IPS DF 4.7 (cell line): ENCODE results near the gene TSPAN14.
"Not testable (repeated sequence)": the region's sequence is repeated elsewhere in the genome, so short reads cannot be mapped to it uniquely, and the experiment has no call there.

Experiments used
- DNase-seq: peaks from one replicate; pipeline ENCODE4 v3.0.0-alpha.2; 2013; ENCODE audit warnings: low spot score; ENCODE audit errors: extremely low read depth

The TSPAN14 gene

DNA sequence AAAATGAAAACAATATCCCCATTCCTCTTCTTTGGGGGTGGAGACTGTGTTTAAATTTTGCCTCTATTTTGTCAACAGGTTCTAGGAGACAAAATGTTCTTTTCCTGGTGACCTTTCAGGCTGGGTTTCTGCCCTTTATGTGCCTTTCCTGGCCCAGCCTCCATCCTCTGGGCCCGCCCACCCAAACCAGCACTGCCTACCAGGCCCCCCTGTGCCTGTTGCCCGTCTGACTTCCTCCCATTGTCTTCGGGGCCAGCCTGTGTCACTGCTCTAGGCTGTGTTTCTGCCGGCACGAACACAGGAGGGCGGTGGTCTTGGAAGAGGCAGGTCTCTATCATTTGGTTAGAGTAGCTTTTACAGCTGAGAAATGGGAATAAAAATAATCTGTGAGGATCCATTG is 13.9 kb downstream of the TSPAN14 start:
- no peak for DNase-seq

DNA sequence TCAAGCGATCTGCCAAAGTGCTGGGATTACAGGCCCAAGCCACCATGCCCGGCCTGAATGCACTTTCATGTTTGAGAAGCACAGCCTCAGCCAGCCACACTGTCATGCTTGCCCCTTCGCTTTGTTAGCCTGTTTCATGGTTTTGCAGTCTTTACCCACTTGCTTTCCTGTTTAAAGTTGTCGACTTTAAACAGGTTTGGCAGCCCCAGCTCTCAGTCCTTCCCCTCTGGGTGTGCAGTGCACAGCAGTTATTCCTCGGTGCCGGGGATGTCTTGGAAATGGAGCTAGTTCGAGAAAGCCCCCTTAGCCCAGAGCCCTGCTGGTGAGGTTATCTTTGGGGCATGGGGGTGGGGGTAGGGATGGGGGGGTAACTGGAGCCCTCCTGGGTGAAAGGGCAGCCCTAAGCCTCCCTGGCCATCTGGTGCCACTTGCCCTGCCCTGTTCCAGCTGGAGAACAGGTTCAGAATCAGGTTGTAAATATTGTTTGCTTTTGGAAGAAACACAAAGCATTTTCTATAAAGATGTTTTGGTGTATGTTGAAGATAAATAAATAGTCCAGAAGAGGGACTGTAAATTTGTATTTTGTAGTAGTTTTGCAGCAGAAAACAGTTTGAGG is 14.8 kb downstream of the TSPAN14 start:
- no peak for DNase-seq

DNA sequence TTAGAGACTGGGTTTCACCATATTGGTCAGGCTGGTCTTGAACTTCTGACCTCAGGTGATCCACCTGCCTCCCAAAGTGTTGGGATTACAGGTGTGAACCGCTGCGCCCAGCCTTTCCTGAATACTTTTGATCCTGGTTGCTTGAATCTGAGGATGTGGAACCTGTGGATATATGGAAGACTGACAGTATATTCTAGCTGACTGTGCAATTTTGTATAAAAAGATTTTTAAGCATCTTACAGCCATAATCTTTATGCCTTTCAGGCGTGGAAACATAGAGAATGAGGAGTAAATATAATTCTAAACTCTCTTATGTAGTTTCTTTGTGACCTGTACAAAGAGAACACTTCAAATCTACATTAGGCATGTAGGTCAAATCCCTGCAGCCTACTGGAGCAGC is 16.2 kb downstream of the TSPAN14 start:
- DNase-seq, result no peak

DNA sequence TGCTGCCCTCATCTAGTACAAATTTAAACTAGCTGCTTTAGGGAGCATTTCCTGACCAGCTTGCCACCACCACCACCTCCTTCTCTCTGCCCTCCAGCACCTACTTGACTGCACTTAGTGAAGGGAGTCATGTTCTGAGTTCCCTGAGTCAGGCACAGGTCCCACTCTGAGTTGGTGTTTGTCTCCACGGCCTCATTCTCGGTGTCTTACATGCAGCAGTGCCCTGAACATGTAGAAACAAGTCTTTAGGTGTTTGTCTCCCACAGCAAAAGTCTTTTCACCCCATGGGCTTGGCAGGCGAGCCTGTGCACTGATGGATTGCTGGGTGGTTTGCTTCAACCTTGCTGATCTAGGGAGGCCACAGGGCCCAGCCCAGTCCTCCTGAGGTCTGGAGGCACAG is 16.9 kb downstream of the TSPAN14 start:
- no peak for DNase-seq

DNA sequence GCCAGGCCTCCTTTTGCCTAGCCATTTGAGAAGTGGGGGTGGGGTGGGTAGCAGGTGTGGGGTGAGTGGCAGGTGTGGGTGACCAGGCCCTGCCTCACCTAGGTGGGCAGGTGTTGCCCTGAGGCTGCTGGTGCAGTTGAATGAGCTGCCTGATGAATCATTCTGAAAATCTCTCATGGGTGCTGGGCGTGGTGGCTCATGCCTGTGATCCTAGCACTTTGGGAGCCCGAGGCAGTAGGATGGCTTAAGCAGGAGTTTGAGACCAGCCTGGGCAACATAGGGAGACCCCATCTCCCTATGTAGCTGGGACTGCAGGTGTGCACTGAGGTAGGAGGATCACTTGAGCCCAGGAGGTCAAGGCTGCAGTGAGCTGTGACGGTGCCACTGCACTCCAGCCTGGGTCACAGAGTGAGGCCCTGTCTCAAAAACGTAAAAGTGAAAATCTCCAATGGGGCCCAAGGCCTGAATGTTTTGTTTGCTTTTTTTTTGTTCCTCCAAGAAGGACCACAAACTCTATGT is 17.7 kb downstream of the TSPAN14 start:
- no peak for DNase-seq

DNA sequence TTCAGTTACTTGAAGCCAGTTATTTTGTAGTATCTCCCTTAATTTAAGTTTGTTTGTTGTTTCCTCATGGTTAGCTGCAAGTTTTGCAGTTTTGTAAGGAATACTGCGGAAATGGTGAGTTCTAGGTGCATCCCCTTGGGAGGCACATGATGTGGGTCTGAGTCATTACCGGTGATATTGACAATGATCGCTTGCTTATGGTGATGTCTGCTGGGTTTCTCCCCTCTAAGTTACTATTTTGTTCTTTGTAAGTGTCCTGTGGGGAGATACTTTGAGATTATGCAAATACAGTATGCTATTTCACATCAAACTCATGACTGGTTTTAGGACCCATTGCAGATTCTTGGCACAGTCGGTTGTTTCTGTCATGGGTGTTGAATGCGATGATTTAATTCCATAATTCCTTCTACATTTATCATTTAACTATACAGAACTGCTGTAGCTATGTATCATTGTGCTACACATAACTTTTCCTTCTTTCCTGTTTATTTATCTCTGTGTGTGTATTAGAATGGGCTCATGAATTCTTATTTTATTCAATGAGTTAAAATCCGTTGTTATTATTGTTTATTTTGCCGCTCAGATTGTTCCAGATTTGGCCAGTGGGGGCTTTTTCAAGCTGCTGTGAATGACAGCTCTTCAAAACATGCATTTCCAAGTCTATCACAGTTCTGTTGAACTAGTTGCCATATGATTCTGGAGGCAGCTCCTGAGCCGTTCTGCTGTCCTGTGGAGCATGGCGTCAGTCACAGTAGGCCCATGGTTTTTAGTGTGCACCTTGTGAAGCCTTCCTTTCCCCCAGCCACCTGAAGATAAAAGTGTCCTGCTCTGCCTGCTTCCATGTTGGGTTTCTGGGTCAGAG is 18.4 kb downstream of the TSPAN14 start:
- no peak for DNase-seq

DNA sequence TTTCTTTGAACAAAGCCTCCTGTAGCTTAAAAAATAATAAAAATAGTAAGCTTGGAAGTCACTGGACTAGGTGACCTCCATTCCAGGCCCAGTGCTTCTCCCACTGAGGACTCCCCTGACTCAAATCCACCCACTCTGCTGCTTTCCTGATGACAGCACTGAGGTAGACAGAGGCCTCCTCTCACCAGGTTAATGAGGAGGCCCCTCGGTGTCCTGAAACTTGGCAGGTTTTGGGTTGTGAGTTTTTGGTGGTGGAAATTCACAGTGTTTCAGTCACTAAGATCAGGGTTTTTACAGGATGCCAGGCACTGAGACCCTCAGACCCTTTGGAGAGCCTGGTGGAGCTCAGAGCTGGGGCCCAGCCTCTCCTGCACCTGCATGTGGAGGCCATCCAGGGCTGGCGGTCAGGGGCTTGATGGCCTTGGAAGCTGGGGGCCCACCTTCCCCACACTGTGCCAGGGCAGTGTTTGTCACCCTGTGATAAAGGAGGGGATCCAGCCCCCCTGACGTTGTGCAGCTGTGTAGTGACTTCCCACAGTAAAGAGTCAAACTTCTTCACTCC is 19.1 kb downstream of the TSPAN14 start:
- no peak for DNase-seq

DNA sequence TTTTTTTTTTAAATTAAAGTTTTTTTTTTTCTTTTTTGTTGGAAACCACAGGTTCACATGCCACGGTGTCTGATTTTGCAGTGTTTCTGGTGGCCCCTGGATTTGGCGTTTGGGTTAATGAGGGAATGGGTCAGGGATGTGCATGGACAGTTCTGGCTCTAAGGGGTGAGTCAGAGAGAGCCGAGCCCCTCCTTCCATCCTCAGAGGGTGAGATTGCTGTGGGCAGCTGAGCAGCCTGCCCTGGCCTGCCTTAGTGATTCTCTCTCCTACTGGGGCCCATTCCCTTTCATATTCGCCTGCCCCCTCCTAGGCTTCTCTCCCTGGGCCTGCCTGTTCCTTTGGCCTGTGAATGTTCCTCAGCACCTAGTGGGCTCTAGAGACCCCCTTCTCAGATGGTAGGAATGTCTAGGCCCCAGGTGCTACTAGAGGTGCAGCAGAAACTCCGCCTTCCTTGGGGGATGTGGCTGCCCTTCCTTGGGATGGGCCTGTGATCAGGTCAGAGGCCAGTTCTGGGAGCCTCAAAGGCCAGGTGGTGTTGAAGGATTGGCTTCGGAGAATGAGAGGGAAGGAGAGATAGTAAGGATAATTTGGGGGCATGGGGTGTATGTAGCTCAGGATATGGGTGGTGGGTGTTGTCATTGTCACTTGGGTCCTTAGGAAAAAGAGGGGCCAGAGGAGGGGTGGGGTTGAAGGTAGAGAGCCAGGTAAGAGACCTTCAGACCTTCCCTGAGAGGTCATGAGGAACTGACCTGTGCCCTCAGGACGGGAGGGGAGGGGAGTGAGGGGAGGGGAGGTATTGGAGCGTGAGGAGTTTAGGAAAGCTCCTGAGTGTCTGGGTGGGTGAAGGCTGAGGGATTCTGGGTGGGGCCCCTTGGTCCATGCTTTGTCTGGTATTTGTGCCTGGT is 19.8 kb downstream of the TSPAN14 start:
- DNase-seq, result no peak

DNA sequence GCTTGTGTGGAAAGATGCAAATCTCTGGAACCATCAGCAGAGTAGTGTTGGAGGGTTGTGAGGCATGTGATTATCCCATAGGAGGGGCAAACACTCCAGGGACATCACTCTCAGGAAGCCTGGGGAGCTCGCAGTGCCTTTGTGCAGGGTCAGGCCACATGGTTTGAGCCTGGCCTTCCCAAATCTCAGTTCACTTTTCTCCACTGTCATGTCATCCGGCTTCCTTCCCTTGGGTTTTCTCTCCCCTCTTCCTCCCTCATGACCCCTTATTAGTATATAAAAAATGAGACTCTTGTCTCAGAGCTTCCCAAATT is 20.4 kb downstream of the TSPAN14 start:
- no peak for DNase-seq

DNA sequence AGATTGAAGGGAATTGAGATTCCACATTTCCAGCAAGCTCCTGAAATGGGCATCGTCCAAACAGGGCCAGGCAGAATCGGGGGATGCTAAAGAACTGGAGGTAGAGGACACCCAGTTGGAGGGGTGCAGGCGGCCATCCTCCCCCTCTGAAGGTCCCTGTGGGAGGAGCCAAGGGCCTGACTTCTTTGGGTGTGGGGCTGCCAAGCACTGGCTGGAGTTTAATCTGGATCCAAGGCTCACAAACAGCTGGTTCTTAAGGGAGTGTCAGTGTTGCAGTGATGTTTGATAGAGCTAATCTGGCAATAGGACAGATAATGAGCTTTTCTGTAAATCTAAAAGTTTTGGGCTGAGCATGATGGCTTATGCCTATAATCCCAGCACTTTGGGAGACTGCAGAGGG is 20.8 kb downstream of the TSPAN14 start:
- DNase-seq, result no peak

DNA sequence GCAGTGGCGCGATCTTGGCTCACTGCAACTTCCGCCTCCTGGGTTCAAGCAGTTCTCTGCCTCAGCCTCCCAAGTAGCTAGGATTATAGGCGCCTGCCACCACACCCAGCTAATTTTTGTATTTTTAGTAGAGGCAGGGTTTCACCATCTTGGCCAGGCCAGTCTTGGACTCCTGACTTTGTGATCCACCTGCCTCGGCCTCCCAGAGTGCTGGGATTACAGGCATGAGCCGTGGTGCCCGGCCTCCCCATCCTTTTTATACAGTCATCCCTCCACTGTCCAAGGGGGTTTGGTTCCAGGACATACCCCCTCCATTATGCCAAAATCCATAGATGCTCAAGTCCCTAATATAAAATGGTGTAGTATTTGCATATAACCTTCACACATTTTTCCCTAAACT is 21.5 kb downstream of the TSPAN14 start:
- not testable (repeated sequence) for DNase-seq

DNA sequence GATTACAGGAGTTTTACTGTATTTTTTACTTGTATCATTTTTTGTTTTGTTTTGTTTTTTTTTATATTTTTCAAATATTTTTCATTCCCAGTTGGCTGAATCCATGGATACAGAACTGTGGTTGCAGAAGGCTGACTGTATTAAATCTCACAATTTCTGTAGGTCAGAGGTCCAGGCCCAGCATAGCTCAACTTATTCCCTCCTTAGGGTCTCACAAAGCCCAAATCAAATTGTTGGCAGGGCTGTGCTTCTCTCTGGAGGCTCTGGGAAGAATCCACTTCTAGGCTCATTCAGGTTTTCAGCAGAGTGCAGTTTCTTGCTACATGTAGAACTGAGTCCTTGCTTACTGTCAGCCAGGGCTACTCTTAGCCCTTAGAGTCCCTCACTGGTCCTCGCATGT is 22.6 kb downstream of the TSPAN14 start:
- no peak for DNase-seq

DNA sequence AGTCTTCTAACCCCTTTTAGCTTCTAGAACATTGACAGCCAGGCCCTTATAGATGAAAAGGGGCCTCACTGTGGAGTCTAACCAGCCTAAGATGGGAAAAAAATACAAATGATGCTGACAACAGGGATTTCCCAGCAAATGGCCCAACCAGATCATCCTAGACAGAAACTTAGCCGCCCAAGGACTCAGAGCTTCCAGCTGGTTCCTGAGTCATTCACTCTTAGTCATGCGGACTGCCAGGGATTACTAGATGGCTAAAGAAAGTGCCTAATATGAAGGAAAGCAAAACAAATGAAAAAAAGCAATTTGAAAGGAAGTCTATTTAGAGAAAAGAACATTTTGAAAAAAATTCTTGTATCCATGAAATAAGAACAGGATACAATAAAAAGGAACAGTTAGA is 23.7 kb downstream of the TSPAN14 start:
- DNase-seq, result no peak

DNA sequence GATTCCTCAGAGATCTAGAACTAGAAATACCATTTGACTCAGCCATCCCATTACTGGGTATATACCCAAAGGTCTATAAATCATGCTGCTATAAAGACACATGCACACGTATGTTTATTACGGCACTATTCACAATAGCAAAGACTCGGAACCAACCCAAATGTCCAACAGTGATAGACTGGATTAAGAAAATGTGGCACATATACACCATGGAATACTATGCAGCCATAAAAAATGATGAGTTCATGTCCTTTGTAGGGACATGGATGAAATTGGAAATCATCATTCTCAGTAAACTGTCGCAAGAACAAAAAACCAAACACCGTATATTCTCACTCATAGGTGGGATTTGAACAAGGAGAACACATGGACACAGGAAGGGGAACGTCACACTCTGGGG is 26.3 kb downstream of the TSPAN14 start:
- DNase-seq, result not testable (repeated sequence)

DNA sequence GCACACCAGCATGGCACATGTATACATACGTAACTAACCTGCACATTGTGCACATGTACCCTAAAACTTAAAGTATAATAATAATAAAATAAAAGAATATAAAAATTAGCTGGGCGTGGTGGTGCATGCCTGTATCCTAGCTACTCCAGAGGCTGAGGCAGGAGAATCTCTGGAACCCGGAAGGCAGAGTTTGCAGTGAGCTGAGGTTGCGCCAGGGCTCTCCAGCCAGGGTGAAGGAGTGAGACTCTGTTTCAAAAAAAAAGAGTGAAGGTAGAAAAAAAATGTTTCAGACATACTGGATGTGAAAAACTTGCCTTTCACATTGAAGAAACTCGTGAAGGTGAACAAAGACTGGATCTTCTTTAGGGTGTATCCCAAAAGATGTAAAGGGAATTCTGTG is 26.7 kb downstream of the TSPAN14 start:
- DNase-seq, result no peak

DNA sequence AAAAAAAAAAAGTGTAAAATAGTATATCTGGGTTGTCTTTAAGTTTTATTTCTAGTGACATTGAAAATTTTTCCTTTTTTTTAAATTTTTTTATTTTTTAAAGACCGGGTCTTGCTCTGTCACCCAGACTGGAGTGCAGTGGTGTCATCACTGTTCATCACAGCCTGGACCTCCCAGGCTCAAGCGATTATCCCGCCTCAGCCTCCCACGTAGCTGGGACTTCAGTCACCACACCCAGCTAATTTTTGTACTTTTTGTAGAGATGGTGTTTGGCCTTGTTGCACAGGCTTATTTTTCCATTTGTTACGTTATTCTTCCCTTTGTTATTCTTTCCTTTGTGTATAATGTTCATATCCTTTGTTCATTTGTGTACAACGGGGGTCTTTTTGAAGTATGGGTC is 30.1 kb downstream of the TSPAN14 start:
- no peak for DNase-seq

DNA sequence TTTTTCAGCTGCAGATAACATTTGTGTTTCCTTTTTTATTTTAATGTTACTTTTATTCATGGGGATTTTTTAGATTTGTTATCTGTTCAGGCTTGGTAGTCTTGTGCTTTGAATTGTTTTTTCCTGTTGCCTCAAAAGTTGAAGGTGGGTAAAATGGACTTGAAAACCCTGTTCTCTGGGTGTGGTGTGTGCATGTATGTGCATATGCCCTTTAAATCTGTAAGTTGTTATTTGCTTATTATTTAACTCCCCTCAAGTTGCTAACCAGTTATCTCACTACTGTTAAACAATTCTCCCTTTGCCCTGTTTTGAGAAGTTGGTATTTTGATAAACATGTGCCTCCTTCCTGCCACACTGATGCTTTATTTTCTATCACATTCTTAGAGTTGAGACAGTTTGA is 30.6 kb downstream of the TSPAN14 start:
- no peak for DNase-seq

DNA sequence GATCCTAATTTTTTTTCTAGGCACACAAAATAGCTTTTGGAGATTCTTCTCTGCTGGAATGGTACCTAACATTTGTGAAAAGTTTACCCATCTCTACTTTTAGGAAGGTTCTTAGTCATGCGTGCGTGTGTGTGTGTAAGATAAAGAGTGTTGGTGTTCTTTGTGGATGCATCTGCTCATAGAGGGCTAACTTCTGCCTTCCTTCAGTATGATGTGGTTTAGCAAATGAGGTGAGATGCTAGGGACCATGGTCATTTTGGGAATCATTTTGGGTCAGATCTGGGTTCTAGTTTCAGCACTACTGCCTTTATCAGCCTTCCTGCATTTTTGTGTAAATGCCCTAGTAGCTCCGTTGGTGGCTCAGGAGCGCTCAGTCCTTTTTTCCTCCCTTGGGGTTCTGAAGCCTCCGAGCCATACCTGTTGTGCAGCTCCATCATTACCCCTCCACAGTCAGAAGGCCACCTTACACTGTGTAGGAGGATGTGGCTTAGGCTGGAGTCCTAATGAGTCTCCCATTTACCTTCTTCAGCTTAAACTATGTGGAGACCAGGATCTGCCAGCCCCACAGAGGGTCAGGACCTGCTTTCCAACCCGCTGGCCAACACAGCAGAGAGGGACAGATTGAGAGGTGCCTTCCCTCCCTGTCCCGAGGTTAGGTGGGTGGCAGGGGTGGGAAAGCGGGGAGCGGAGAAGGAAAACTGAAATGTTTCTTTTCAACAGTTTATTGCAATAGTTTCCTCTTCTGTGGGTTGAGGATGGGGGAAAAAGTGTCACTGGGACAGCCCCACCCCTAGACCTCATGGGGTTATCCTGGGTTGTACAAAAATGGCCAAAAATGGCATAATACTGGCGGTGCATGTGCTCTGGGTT is 31.2 kb downstream of the TSPAN14 start:
- DNase-seq, result no peak

DNA sequence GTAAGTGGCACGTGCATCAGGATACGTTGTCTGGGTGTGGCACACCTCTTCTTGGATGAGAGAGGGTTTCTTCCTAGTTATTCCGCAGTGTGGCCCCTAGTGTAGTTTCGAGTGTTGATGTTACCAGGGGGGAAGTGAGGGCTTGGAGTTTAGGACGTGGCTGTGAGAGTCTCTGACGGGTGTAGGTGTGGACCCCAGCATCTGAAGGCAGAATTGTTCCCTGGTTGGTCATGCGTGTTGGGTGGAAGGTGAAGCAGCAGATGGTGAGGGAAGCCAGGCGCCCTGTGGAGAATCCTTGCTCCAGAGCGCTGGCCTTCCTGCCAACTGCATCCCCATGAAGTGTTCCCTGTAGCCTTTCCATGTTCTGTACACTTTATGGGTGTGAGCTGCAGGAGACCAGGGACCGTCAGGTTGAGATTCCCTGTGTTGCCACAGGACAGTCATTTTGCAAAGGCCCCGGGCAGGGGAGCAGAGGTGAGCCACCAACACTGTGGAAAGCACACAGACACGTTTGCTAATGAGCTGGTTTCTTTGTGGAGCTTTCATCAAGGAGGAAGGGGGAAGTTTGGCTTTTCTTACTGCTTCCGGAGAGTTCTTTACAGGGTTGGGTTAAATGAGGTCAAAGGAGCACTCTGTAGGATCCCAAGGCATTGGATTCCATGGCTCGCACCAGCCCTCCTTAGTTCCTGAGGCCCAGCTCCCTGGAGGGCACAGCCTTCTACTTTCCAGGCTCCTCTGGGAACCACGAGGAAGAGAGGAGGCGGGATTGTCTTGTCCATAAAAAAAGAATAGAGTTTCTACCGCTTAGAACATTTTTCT is 32.0 kb downstream of the TSPAN14 start:
- DNase-seq, result no peak
